H1 (cell line): ENCODE results near the gene PPIG. TPM values are rescaled to one million over a fixed set of nuclear protein-coding genes. Genes with fewer than 3 reads are reported as not detected.

Source experiments
- CTCF ChIA-PET: fragments of 300-600 bp; sonication (Branson Sonifier 250); formaldehyde crosslinking; loops from one replicate; lab custom pipeline; 2021; ENCODE audit not compliant: partially characterized antibody; lab: Charles Lee
- POLR2A ChIA-PET: fragments of 300-600 bp; sonication (Branson Sonifier 250); formaldehyde crosslinking; loops from one replicate; lab custom pipeline; 2021; ENCODE audit warnings: inconsistent platforms; ENCODE audit not compliant: partially characterized antibody; lab: Charles Lee
- DNase-seq, 2 experiments: peaks; one replicate each; pipeline versions ENCODE4 v3.0.0 to v3.0.0-alpha.2; 2010 to 2022; ENCODE audit warnings: low spot score in 2 of 2, low read depth in 1 of 2, mixed read lengths in 1 of 2
- FAIRE-seq: peaks from 2 replicates; lab custom pipeline; 2011; peaks lifted over from hg19 to GRCh38; lab: Jason Lieb, UNC
- H2AFZ ChIP-seq: 2 replicates; pipeline ENCODE4 v1.8.1; 2012; ENCODE audit warnings: low read length, inconsistent platforms
- H2AK5ac ChIP-seq: 2 replicates; pipeline ENCODE4 v1.6.1; 2013; ENCODE audit warnings: low read depth, low read length
- H2BK120ac ChIP-seq: replicated peaks from 2 replicates; pipeline ENCODE3; 2013; ENCODE audit warnings: low read depth, low read length, inconsistent platforms
- H2BK12ac ChIP-seq: 2 replicates; pipeline ENCODE4 v1.6.1; 2013; ENCODE audit warnings: low read depth, low read length
- H2BK15ac ChIP-seq: 2 replicates; pipeline ENCODE4 v1.6.1; 2013; ENCODE audit warnings: low read length
- H2BK20ac ChIP-seq: 2 replicates; pipeline ENCODE4 v1.6.1; 2013; ENCODE audit warnings: low read length
- H2BK5ac ChIP-seq: 2 replicates; pipeline ENCODE4 v1.6.1; 2013; ENCODE audit warnings: low read depth, low read length
- H3K14ac ChIP-seq: 2 replicates; pipeline ENCODE4 v1.6.1; 2013; ENCODE audit warnings: inconsistent platforms; ENCODE audit not compliant: insufficient read length
- H3K18ac ChIP-seq: 2 replicates; pipeline ENCODE4 v1.6.1; 2013; ENCODE audit warnings: low read length; ENCODE audit errors: extremely low read depth
- H3K23ac ChIP-seq: 2 replicates; pipeline ENCODE4 v1.6.1; 2013; ENCODE audit warnings: inconsistent platforms; ENCODE audit not compliant: insufficient read length
- H3K23me2 ChIP-seq: 2 replicates; pipeline ENCODE4 v1.6.1; 2013; ENCODE audit warnings: low read depth, low read length
- H3K27ac ChIP-seq: 2 replicates; pipeline ENCODE4 v1.6.1; 2011; ENCODE audit warnings: low read depth, low read length, inconsistent platforms
- H3K27me3 ChIP-seq, 4 experiments: replicated peaks in 1 of 4; 1 replicate in 1 of 4; 2 replicates in 3 of 4; pipeline versions ENCODE4 v1.6.1 to v1.8.1; 2011 to 2013; ENCODE audit warnings: low read length in 3 of 4, mild to moderate bottlenecking in 3 of 4, inconsistent platforms in 2 of 4, mixed read lengths in 2 of 4, moderate library complexity in 1 of 4; ENCODE audit not compliant: control insufficient read depth in 3 of 4, insufficient read depth in 3 of 4; ENCODE audit errors: extremely low read depth in 1 of 4
- H3K36me3 ChIP-seq, 4 experiments: 2 replicates each; pipeline versions ENCODE4 v1.6.1 to v1.8.1; 2011 to 2013; ENCODE audit warnings: mild to moderate bottlenecking in 4 of 4, low read length in 3 of 4, moderate library complexity in 2 of 4, control low read depth in 1 of 4, inconsistent platforms in 1 of 4; ENCODE audit not compliant: insufficient read depth in 4 of 4, control insufficient read depth in 2 of 4
- H3K4ac ChIP-seq: replicated peaks from 2 replicates; pipeline ENCODE3; 2013; ENCODE audit warnings: low read length, low read depth, mixed read lengths, inconsistent platforms; ENCODE audit not compliant: insufficient read length
- H3K4me1 ChIP-seq, 4 experiments: replicated peaks in 1 of 4; 1 replicate in 1 of 4; 2 replicates in 3 of 4; pipeline versions ENCODE4 v1.6.1 to v1.8.1; 2011 to 2013; ENCODE audit warnings: low read length in 3 of 4, inconsistent platforms in 2 of 4, mixed read lengths in 1 of 4; ENCODE audit not compliant: insufficient read depth in 4 of 4, control insufficient read depth in 3 of 4
- H3K4me2 ChIP-seq, 2 experiments: 2 replicates each; pipeline versions ENCODE4 v1.6.1 to v1.8.1; 2011 to 2013; ENCODE audit warnings: low read depth in 2 of 2, low read length in 2 of 2, control low read depth in 1 of 2, inconsistent platforms in 1 of 2, mild to moderate bottlenecking in 1 of 2; ENCODE audit not compliant: insufficient read depth in 1 of 2
- H3K4me3 ChIP-seq, 4 experiments: fragments of 200-600, 300-600 bp in 1 of 4; sonication (generic), shearing (Covaris generic), sonication (Bioruptor Twin) in 1 of 4; 2 replicates each; pipeline versions ENCODE4 v1.5.1 to v1.8.1; 2011 to 2016; ENCODE audit warnings: low read length in 4 of 4, low read depth in 3 of 4, control low read depth in 2 of 4, inconsistent platforms in 2 of 4, mild to moderate bottlenecking in 2 of 4, mixed read lengths in 1 of 4, moderate library complexity in 1 of 4; ENCODE audit not compliant: insufficient read depth in 2 of 4; ENCODE audit errors: extremely low read depth in 1 of 4
- H3K56ac ChIP-seq: replicated peaks from 2 replicates; pipeline ENCODE3; 2013; ENCODE audit warnings: low read depth, mild to moderate bottlenecking, mixed read lengths, low read length, inconsistent platforms; ENCODE audit not compliant: insufficient read length
- H3K79me1 ChIP-seq: 2 replicates; pipeline ENCODE4 v1.6.1; 2013; ENCODE audit warnings: low read depth, low read length, control low read depth
- H3K79me2 ChIP-seq, 2 experiments: 2 replicates each; pipeline versions ENCODE4 v1.6.1 to v1.8.1; 2012 to 2013; ENCODE audit warnings: low read length in 2 of 2, mild to moderate bottlenecking in 2 of 2, inconsistent platforms in 1 of 2; ENCODE audit not compliant: insufficient read depth in 2 of 2, control insufficient read depth in 1 of 2
- H3K9ac ChIP-seq, 4 experiments: replicated peaks in 1 of 4; 1 replicate in 1 of 4; 2 replicates in 3 of 4; pipeline versions ENCODE4 v1.6.1 to v1.8.1; 2011 to 2013; ENCODE audit warnings: low read depth in 3 of 4, low read length in 3 of 4, control low read depth in 2 of 4, mild to moderate bottlenecking in 2 of 4, moderate library complexity in 2 of 4, inconsistent platforms in 1 of 4; ENCODE audit errors: extremely low read depth in 1 of 4
- H3K9me3 ChIP-seq, 2 experiments: 2 replicates each; pipeline versions ENCODE4 v1.6.1 to v1.8.1; 2012 to 2013; ENCODE audit warnings: mild to moderate bottlenecking in 2 of 2, moderate library complexity in 2 of 2, control low read depth in 1 of 2, inconsistent platforms in 1 of 2, low read depth in 1 of 2, low read length in 1 of 2, mixed read lengths in 1 of 2; ENCODE audit not compliant: insufficient read depth in 2 of 2
- H4K20me1 ChIP-seq, 2 experiments: replicated peaks in 1 of 2; 2 replicates each; pipeline versions ENCODE3 to v1.8.1; 2011 to 2013; ENCODE audit warnings: inconsistent platforms in 2 of 2, low read length in 2 of 2, mild to moderate bottlenecking in 1 of 2; ENCODE audit not compliant: insufficient read depth in 2 of 2, control insufficient read depth in 1 of 2
- H4K5ac ChIP-seq: 2 replicates; pipeline ENCODE4 v1.6.1; 2013; ENCODE audit warnings: low read length, low read depth, mixed read lengths, inconsistent platforms; ENCODE audit not compliant: insufficient read length
- H4K8ac ChIP-seq: 2 replicates; pipeline ENCODE4 v1.8.0; 2013; ENCODE audit warnings: mild to moderate bottlenecking, moderate library complexity, low read length, inconsistent platforms; ENCODE audit not compliant: insufficient read depth; ENCODE audit errors: extremely low read depth
- H4K91ac ChIP-seq: replicated peaks from 2 replicates; pipeline ENCODE3; 2013; ENCODE audit warnings: low read length, mixed read lengths, inconsistent platforms; ENCODE audit not compliant: insufficient read length
- CBX5 ChIP-seq: fragments of 300-800, 300-1000 bp; sonication (generic); IDR thresholded peaks from 2 replicates; pipeline ENCODE4 v1.7.1; 2016; ENCODE audit warnings: antibody characterized with exemption, low read length, low read depth
- CREB1 ChIP-seq: IDR thresholded peaks from 2 replicates; pipeline ENCODE4 v1.6.1; 2012; ENCODE audit warnings: inconsistent platforms
- EGR1 ChIP-seq: IDR thresholded peaks from 2 replicates; pipeline ENCODE4 v1.6.1; 2011; ENCODE audit warnings: low read depth, low read length, borderline replicate concordance
- GTF2F1 ChIP-seq: IDR thresholded peaks from 2 replicates; pipeline ENCODE4 v1.6.1; 2012; ENCODE audit warnings: low read depth, low read length, improper control_type of control experiment, borderline replicate concordance
- JUN ChIP-seq: IDR thresholded peaks from 2 replicates; pipeline ENCODE4 v1.6.1; 2011; ENCODE audit warnings: low read depth, mild to moderate bottlenecking, improper control_type of control experiment, low read length
- KDM4A ChIP-seq: IDR thresholded peaks from one replicate; pipeline ENCODE4 v1.7.1; 2012; ENCODE audit warnings: low read depth, mild to moderate bottlenecking, moderate library complexity, low read length, inconsistent platforms; ENCODE audit not compliant: severe bottlenecking
- MAFK ChIP-seq: IDR thresholded peaks from 2 replicates; pipeline ENCODE4 v1.6.1; 2012; ENCODE audit warnings: low read depth, mild to moderate bottlenecking, improper control_type of control experiment, low read length
- RFX5 ChIP-seq: IDR thresholded peaks from 2 replicates; pipeline ENCODE4 v1.6.1; 2011; ENCODE audit warnings: low read depth, low read length, improper control_type of control experiment, borderline replicate concordance
- RNF2 ChIP-seq: fragments of 200-900, 300-1000 bp; sonication (generic); IDR thresholded peaks from 2 replicates; pipeline ENCODE4 v1.7.1; 2016; ENCODE audit warnings: borderline replicate concordance, low read depth, mild to moderate bottlenecking, antibody characterized with exemption, low read length; ENCODE audit not compliant: poor library complexity, severe bottlenecking; ENCODE audit errors: missing control alignments
- SRF ChIP-seq: IDR thresholded peaks from 2 replicates; pipeline ENCODE4 v1.6.1; 2011; ENCODE audit warnings: mild to moderate bottlenecking, low read depth, low read length, moderate library complexity
- YY1 ChIP-seq: IDR thresholded peaks from 2 replicates; pipeline ENCODE4 v1.6.1; 2011; ENCODE audit warnings: low read depth, mild to moderate bottlenecking, low read length
- WGBS, 2 experiments: shearing (Covaris generic) in 1 of 2; methylation state at CpG; one replicate each; pipeline versions ENCODE4 v1.1.6 to v1.1.7; 2013 to 2015; ENCODE audit warnings: low lambda C conversion rate in 2 of 2, mixed read lengths in 2 of 2, inconsistent platforms in 1 of 2, low coverage in 1 of 2, missing lambda C conversion rate in 1 of 2; ENCODE audit not compliant: insufficient replicate concordance in 2 of 2, insufficient coverage in 1 of 2, insufficient read length in 1 of 2; ENCODE audit errors: extremely low coverage in 1 of 2, missing lambda C conversion rate in 1 of 2; 5-methylcytosine and 5-hydroxymethylcytosine counted together
- polyA plus RNA-seq, 7 experiments: library from polyadenylated mRNA; depleted of rRNA in 3 of 7; stranded (reverse) in 5 of 7; unstranded in 2 of 7; fragments of >200 nt in 5 of 7; fragments of 200-250 nt in 2 of 7; gene quantifications; 1 replicate in 5 of 7; 2 replicates in 1 of 7; 4 replicates in 1 of 7; pipeline versions ENCODE4 v1.2.1 to v1.2.3, GENCODE V29; 2011 to 2013; ENCODE audit warnings: missing spikeins in 2 of 7, mixed read lengths in 2 of 7
- total RNA-seq: library from RNA; stranded (reverse); fragmentation: NEBNext Ultra II Directional; extraction: Animal tissue kit (Norgen Biotek cat#: 25700); gene quantifications from 2 replicates; pipeline ENCODE4 v1.2.1, GENCODE V29; 2021
- TF ChIP-seq, protein P1 (sequence below), 3 experiments: IDR thresholded peaks; 1 replicate in 2 of 3; 2 replicates in 1 of 3; pipeline versions ENCODE4 v1.5.1 to v1.6.1; 2011; ENCODE audit warnings: low read length in 3 of 3, mild to moderate bottlenecking in 3 of 3, inconsistent platforms in 2 of 3, low read depth in 1 of 3, moderate library complexity in 1 of 3; ENCODE audit not compliant: insufficient read depth in 1 of 3; ENCODE audit errors: control extremely low read depth in 1 of 3

Gene PPIG
- total and polyA plus RNA-seq, 2 of the 8 experiments (the other 6 are each of a cell fraction or from before 2014, with no cell fraction given), result 14.7 to 71.0 TPM

DNA sequence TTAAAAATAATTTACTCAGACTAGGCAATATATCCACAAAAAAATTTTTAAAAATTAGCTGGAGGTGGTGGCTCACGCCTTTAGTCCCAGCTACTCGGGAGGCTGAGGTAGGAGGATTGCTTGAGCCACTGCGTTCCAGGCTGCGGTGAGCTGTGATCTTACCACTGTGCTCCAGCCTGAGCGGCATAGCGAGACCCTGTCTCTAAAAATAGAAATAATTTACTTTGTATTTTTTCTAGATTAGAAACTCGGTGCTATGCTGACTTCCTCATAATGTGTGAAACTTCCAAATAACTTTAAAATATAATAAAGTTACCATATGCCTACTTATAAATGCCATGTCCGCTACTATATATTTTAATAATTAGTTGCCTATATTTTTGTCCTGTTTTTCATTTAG is 6.7 kb downstream of the PPIG start:
- H3K79me2 ChIP-seq, result peaks cover 29 to 97% of the 10 kb centered on the region in 2 experiments
- WGBS, 2 experiments, result 96% methylated on average over 8 of the region's 8 CpGs; no CpG with 5 or more reads in 1 of the 2 experiments
- TF ChIP-seq EGR1, result no peak
- no peak for TF ChIP-seq MAFK
- no peak for TF ChIP-seq RNF2
- TF ChIP-seq GTF2F1, result no peak
- no peak for TF ChIP-seq RFX5
- no peak for TF ChIP-seq CBX5
- TF ChIP-seq, protein P1, sequence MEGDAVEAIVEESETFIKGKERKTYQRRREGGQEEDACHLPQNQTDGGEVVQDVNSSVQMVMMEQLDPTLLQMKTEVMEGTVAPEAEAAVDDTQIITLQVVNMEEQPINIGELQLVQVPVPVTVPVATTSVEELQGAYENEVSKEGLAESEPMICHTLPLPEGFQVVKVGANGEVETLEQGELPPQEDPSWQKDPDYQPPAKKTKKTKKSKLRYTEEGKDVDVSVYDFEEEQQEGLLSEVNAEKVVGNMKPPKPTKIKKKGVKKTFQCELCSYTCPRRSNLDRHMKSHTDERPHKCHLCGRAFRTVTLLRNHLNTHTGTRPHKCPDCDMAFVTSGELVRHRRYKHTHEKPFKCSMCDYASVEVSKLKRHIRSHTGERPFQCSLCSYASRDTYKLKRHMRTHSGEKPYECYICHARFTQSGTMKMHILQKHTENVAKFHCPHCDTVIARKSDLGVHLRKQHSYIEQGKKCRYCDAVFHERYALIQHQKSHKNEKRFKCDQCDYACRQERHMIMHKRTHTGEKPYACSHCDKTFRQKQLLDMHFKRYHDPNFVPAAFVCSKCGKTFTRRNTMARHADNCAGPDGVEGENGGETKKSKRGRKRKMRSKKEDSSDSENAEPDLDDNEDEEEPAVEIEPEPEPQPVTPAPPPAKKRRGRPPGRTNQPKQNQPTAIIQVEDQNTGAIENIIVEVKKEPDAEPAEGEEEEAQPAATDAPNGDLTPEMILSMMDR (IDR thresholded peaks at IDR 0.05; ENCODE audit: control extremely low read depth in 1 of 3, insufficient read depth in 1 of 3, low read depth in 1 of 3, low read length in 3 of 3), result no peak
- no peak for TF ChIP-seq YY1
- TF ChIP-seq CREB1, result no peak
- no peak for TF ChIP-seq SRF
- no peak for TF ChIP-seq KDM4A
- TF ChIP-seq JUN, result no peak

More for the DNA sequence above, 6.7 kb downstream of the PPIG start:
- Histone ChIP-seq H3K9ac (no peak overlapping the region), H3K79me1 (no peaks in the 10 kb centered on the region), H2BK20ac (no peak overlapping the region), H3K4me1 (no peaks in the 10 kb centered on the region; a peak in 3 of 7 replicates), H3K27me3 (no peaks in the 10 kb centered on the region), H3K9me3 (no peaks in the 10 kb centered on the region; a peak in 1 of 4 replicates), H3K4me2 (no peak overlapping the region), H4K8ac (no peak overlapping the region), H2BK5ac (no peak overlapping the region), H2AK5ac (no peak overlapping the region), H3K4me3 (no peak overlapping the region), H3K36me3 (no peaks in the 10 kb centered on the region), H3K14ac (no peak overlapping the region), H3K18ac (no peak overlapping the region), H3K27ac (no peak overlapping the region), H2BK120ac (no peak overlapping the region), H4K5ac (no peak overlapping the region), H2BK12ac (no peak overlapping the region), H2AFZ (no peak overlapping the region), H2BK15ac (no peak overlapping the region), H4K91ac (no peak overlapping the region), H3K23ac (no peak overlapping the region), H3K23me2 (no peaks in the 10 kb centered on the region), H4K20me1 (peaks cover 1 to 3% of the 10 kb centered on the region in 2 experiments), H3K56ac (no peak overlapping the region), H3K4ac (no peak overlapping the region)
- FAIRE-seq (no peak), DNase-seq (no peak)
- ChIA-PET POLR2A (no interaction called here), CTCF (interaction anchor here (0.6 to 1.2 kb wide), 2 partner anchors 15 to 357 kb away, joined by 3 read pairs; no protein-coding TSS in a partner anchor)
